B cell (primary cell): Measurements from ENCODE around the gene BDKRB1. TPM values are rescaled to one million over a fixed set of nuclear protein-coding genes. Genes with fewer than 3 reads are reported as not detected.

Experiments
- ATAC-seq: fragments of 200-7000 bp; cut with Tn5 transposase; one replicate; pipeline ENCODE4 v1.10.0; 2021; ENCODE audit warnings: low read depth, mild to moderate bottlenecking, moderate number of reproducible peaks, moderate library complexity
- CTCF ChIA-PET: fragments of 350-600 bp; sonication (Branson Sonifier 250); formaldehyde crosslinking; loops from one replicate; lab custom pipeline; 2021; ENCODE audit warnings: antibody characterized with exemption, inconsistent platforms; lab: Charles Lee
- POLR2A ChIA-PET: fragments of 350-600 bp; sonication (Branson Sonifier 250); formaldehyde crosslinking; loops from one replicate; lab custom pipeline; 2021; ENCODE audit warnings: antibody characterized with exemption; lab: Charles Lee
- DNase-seq: peaks from one replicate; pipeline ENCODE4 v3.0.0; 2013
- H2AFZ ChIP-seq: 2 replicates; pipeline ENCODE4 v1.6.1; 2012; ENCODE audit warnings: mild to moderate bottlenecking, low read depth, low read length; ENCODE audit not compliant: insufficient read depth, poor library complexity, severe bottlenecking
- H3K27ac ChIP-seq, 2 donors: 1 replicate in 1 of 2; 2 replicates in 1 of 2; pipeline ENCODE4 v1.5.1; 2012 to 2013; ENCODE audit warnings: low read length in 2 of 2, mild to moderate bottlenecking in 2 of 2, moderate library complexity in 1 of 2
- H3K27me3 ChIP-seq, 4 experiments: fragments of 200-600 bp in 1 of 4; sonication (generic) in 1 of 4; replicated peaks in 1 of 4; 1 replicate in 2 of 4; 2 replicates in 2 of 4; pipeline versions ENCODE4 v1.6.1 to v1.7.0; 2013 to 2016; ENCODE audit warnings: low read length in 3 of 4, mild to moderate bottlenecking in 2 of 4, mixed read lengths in 1 of 4, moderate library complexity in 1 of 4; ENCODE audit not compliant: insufficient read depth in 4 of 4, control insufficient read depth in 3 of 4; ENCODE audit errors: control extremely low read depth in 1 of 4
- H3K36me3 ChIP-seq, 2 experiments: replicated peaks in 1 of 2; 1 replicate in 1 of 2; 2 replicates in 1 of 2; pipeline versions ENCODE4 v1.6.1 to v1.7.1; 2013; ENCODE audit warnings: low read length in 1 of 2; ENCODE audit not compliant: insufficient read depth in 2 of 2, control insufficient read depth in 1 of 2; ENCODE audit errors: control extremely low read depth in 1 of 2, extremely low read depth in 1 of 2
- H3K4me1 ChIP-seq, 2 donors: fragments of 200-600 bp in 1 of 2; sonication (generic) in 1 of 2; 1 replicate in 1 of 2; 2 replicates in 1 of 2; pipeline versions ENCODE4 v1.5.1 to v1.6.1; 2013 to 2017; ENCODE audit warnings: low read length in 2 of 2; ENCODE audit not compliant: control insufficient read depth in 2 of 2, insufficient read depth in 2 of 2
- H3K4me2 ChIP-seq: replicated peaks from 2 replicates; pipeline ENCODE3; 2012; ENCODE audit warnings: mild to moderate bottlenecking, low read depth, low read length; ENCODE audit not compliant: poor library complexity, severe bottlenecking
- H3K4me3 ChIP-seq, 5 experiments: fragments of 200-600 bp in 1 of 5; sonication (generic) in 1 of 5; 1 replicate in 3 of 5; 2 replicates in 2 of 5; pipeline versions ENCODE4 v1.5.1 to v1.7.0; 2011 to 2016; ENCODE audit warnings: low read length in 4 of 5, mild to moderate bottlenecking in 4 of 5, low read depth in 2 of 5, control low read depth in 1 of 5, moderate library complexity in 1 of 5; ENCODE audit not compliant: insufficient read depth in 1 of 5; ENCODE audit errors: control extremely low read depth in 1 of 5, extremely low read depth in 1 of 5
- H3K79me2 ChIP-seq: fragments of 200-600 bp; sonication (generic); one replicate; pipeline ENCODE4 v1.6.0; 2016; ENCODE audit warnings: low read length; ENCODE audit not compliant: control insufficient read depth, insufficient read depth
- H3K9ac ChIP-seq: fragments of 200-600 bp; sonication (generic); 2 replicates; pipeline ENCODE4 v1.6.1; 2017; ENCODE audit warnings: mild to moderate bottlenecking, low read length, moderate library complexity
- H3K9me3 ChIP-seq, 3 donors: one replicate each; pipeline versions ENCODE4 v1.6.1 to v1.7.1; 2013; ENCODE audit warnings: low read length in 2 of 3; ENCODE audit not compliant: control insufficient read depth in 2 of 3, insufficient read depth in 1 of 3; ENCODE audit errors: control extremely low read depth in 1 of 3
- H4K20me1 ChIP-seq: 2 replicates; pipeline ENCODE4 v1.6.0; 2012; ENCODE audit warnings: mild to moderate bottlenecking, low read length; ENCODE audit not compliant: insufficient read depth, control insufficient read depth, poor library complexity, severe bottlenecking
- H3K27ac Mint-ChIP-seq: one replicate; pipeline ENCODE4 v1.8.0; 2021; ENCODE audit warnings: mixed read lengths
- H3K27me3 Mint-ChIP-seq: one replicate; pipeline ENCODE4 v1.8.0; 2021; ENCODE audit warnings: mixed read lengths
- H3K4me1 Mint-ChIP-seq: one replicate; pipeline ENCODE4 v1.8.0; 2021; ENCODE audit warnings: mixed read lengths
- H3K4me3 Mint-ChIP-seq: one replicate; pipeline ENCODE4 v1.8.0; 2021; ENCODE audit warnings: mixed read lengths
- H3K9me3 Mint-ChIP-seq: one replicate; pipeline ENCODE4 v1.8.0; 2022; ENCODE audit warnings: mixed read lengths; ENCODE audit not compliant: insufficient read depth
- CTCF ChIP-seq: fragments of 200-600 bp; IDR thresholded peaks from one replicate; pipeline ENCODE4 v1.8.0; 2022; ENCODE audit warnings: antibody characterized with exemption, mild to moderate bottlenecking
- EZH2 ChIP-seq: IDR thresholded peaks from 2 replicates; pipeline ENCODE4 v1.6.1; 2012; ENCODE audit warnings: borderline replicate concordance, low read depth, mild to moderate bottlenecking, moderate library complexity, low read length; ENCODE audit not compliant: insufficient read depth, poor library complexity, severe bottlenecking
- WGBS: methylation state at CpG from one replicate; pipeline ENCODE4 v1.1.5; 2013; ENCODE audit warnings: missing lambda C conversion rate; ENCODE audit not compliant: insufficient coverage; 5-methylcytosine and 5-hydroxymethylcytosine counted together
- intact Hi-C: fragments of 100-400 bp; cut with micrococcal nuclease; formaldehyde crosslinking; loops from one replicate; pipeline ENCODE4 v1.10.0; 2022
- polyA plus RNA-seq: library from polyadenylated mRNA; depleted of rRNA; stranded (reverse); fragments of >200 nt; gene quantifications from 2 replicates; pipeline ENCODE4 v1.2.3, GENCODE V29; 2012
- total RNA-seq, 2 donors: library from RNA; stranded (reverse); fragments of 120-200 nt in 1 of 2; gene quantifications; 1 replicate in 1 of 2; 2 replicates in 1 of 2; pipeline versions ENCODE4 v1.2.3 to v1.2.4, GENCODE V29; 2013 to 2022

The BDKRB1 gene
- total and polyA plus RNA-seq, 2 donors (not counting 1 experiment from before 2014, with no cell fraction given) = not detected

GRCh38 chr14:96270565-96271420 lies 14.8 kb downstream of the BDKRB1 start:
- no peaks in the 10 kb centered on the region for H3K79me2 ChIP-seq
- H4K20me1 ChIP-seq = no peaks in the 10 kb centered on the region
- no peaks in the 10 kb centered on the region for H3K27me3 Mint-ChIP-seq
- no peak for TF ChIP-seq CTCF
- TF ChIP-seq EZH2 = no peak
- 96% methylated on average over 7 of the region's 8 CpGs for WGBS
- H3K36me3 ChIP-seq = no peaks in the 10 kb centered on the region
- no peak overlapping the region for H3K4me3 Mint-ChIP-seq
- H2AFZ ChIP-seq = no peak overlapping the region
- no peak overlapping the region for H3K4me3 ChIP-seq
- CTCF ChIA-PET = no interaction called here
- DNase-seq (no peak), ATAC-seq (no peak)
- peaks cover 0 to 1% (median 0%) of the 10 kb centered on the region in 3 donors for H3K9me3 ChIP-seq
- intact Hi-C loops = no loop called here
- H3K27ac ChIP-seq = no peak overlapping the region
- H3K4me2 ChIP-seq = no peak overlapping the region
- no peaks in the 10 kb centered on the region for H3K4me1 Mint-ChIP-seq
- H3K9me3 Mint-ChIP-seq = peaks cover 4% of the 10 kb centered on the region
- H3K9ac ChIP-seq = no peak overlapping the region
- POLR2A ChIA-PET = no interaction called here
- H3K27me3 ChIP-seq = no peaks in the 10 kb centered on the region
- no peaks in the 10 kb centered on the region for H3K4me1 ChIP-seq
- no peak overlapping the region for H3K27ac Mint-ChIP-seq

GRCh38 chr14:96271421-96271762 lies 15.4 kb downstream of the BDKRB1 start:
- Histone ChIP-seq H3K9ac (no peak overlapping the region), H3K27me3 (no peaks in the 10 kb centered on the region), H4K20me1 (no peaks in the 10 kb centered on the region), H3K4me2 (no peak overlapping the region), H3K9me3 (peaks cover 0 to 1% (median 0%) of the 10 kb centered on the region in 3 donors), H3K27ac (no peak overlapping the region), H2AFZ (no peak overlapping the region), H3K4me1 (no peaks in the 10 kb centered on the region), H3K36me3 (no peaks in the 10 kb centered on the region), H3K79me2 (no peaks in the 10 kb centered on the region), H3K4me3 (no peak overlapping the region)
- DNase-seq (no peak), ATAC-seq (no peak)
- Mint-ChIP-seq H3K9me3 (peaks cover 4% of the 10 kb centered on the region), H3K27ac (no peak overlapping the region), H3K4me1 (no peaks in the 10 kb centered on the region), H3K4me3 (no peak overlapping the region), H3K27me3 (no peaks in the 10 kb centered on the region)
- ChIA-PET CTCF (interaction anchor here (0.5 kb wide), 1 partner anchor 171 kb away, joined by 3 read pairs; no protein-coding TSS in a partner anchor), POLR2A (no interaction called here)
- no peak for TF ChIP-seq CTCF
- TF ChIP-seq EZH2 = no peak
- intact Hi-C loops = no loop called here
- WGBS = 100% methylated on average over 1 of the region's 1 CpG
